ENCODE measurements around the gene FAM89A.
A peak's percentile ranks its signal among the peaks of the same experiment; 100 is the strongest.
"Not testable (repeated sequence)": the region's sequence is repeated elsewhere in the genome, so short reads cannot be mapped to it uniquely, and the experiment has no call there.

Gene FAM89A

DNA sequence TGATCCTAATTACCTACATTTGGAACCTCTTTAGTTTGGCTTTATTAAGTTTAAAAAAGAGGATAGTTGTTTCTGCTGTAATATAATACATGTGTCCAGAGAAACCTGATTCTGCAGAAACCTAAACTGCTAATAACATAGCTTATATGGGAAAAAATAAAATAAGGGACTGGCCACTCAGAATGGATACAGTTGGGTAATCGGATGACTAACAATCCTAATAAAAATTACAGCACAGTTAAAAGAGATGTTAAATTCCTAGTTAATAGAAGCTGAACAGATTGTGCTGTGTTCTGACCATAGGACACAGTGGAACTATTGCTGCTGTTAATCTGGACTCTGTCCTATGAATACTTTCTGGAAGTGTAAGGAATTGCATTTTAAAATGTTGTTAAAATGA is 45.2 kb downstream of the FAM89A start:
- no peak for DNase-seq (ENCODE audit: low read depth in 2 of 2, low spot score in 1 of 2)

DNA sequence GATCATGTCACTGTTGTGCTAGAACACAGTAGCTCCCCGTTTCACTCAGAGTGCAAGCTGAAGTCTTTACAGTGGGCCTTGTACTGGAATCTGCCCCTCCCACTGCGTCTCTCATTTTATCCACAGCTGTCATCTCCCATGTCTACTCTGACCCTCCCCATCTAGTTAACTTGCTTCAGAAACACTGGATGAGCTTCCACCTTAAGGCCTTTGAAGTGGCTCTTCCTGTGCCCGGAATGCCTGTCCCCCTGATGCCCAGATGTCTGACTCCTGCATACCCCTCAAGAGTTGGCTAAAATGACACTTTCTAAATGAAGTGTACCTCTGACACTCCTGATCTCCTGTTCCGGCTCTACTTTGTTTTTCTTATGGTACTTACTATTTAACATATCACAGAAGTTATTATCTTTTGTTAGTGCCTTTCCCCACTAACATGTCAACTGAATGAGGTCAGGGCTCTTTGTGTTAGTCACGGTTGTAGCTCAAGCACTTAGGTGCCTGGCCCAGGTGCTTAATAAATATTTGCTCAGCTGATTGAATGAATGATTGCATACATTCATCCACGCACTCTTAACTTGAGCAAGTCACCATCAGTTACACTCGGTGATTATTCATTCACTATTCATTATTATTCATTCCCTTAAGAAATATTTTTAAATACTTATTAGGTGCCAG is 47.8 kb downstream of the FAM89A start:
- no peak for DNase-seq (ENCODE audit: low read depth in 2 of 2, low spot score in 1 of 2)

DNA sequence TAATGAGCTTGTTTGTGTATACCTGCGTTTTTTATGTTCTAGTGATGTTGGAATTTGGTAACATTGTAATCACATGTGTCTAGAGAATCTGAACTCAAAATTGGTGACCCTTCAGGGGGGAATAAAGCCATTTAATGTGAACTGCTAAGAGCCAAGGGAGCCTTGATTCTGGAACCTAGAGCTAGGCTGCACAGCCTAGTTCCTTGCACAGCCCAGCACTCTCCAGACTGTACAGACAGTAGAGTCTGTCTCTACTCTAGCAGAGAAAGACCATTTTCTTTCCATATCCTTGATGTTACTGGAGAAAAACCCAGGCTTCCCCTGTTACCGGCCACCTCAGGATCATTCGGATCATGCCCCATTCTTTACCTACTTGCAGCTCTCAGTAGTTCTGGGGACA is 52.6 kb downstream of the FAM89A start:
- no peak for DNase-seq (ENCODE audit: low read depth in 2 of 2, low spot score in 1 of 2)

- no peak for DNase-seq (ENCODE audit: low read depth in 2 of 2, low spot score in 1 of 2)
Observed at GRCh38 chr1:230986976-230987375, 53.1 kb downstream of the FAM89A start.

GRCh38 chr1:230985711-230986110 is 54.3 kb downstream of the FAM89A start:
- DNase-seq (ENCODE audit: low read depth in 2 of 2, low spot score in 1 of 2), result no peak

DNA sequence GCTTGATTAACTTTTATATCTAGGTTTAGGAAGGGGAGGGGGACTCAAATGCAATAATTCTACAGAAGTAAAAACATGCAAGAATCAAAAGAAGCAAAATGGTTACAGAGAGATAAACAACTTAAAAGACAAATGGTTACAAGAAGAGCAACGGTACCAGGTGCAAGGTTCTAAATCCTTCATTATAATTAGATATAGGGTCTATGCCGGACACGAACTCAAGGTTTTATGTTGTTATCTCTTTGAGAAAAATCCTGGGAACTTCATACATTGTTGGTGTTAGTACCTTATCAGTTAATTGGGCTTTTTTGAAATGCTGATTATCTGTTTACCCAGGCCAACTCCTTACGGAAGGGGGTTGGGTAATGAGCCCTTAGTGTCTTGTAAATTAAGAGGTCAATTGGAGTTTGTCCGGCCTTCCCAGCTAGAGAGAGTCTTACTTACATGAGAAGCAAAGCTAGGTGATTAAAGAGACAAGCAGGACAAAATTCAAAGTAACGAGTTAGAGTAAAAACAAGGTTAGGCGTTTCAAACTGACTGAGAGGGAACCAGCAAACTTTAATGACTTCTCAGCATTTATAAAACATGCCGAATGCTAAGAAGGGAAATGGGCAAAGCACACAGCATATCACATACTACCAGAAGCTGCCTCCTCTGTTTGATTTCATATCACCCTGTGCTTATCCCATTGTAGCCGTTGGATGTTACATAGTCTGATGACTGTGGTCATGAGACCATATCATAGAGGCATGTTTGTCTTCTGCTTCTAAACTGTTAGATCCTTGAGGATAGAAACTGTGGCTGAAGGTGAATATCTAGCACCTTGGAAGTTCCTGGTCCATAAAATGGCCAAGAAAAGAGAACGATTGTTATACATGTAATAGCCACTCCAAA is 55.2 kb downstream of the FAM89A start:
- DNase-seq (ENCODE audit: low read depth in 2 of 2, low spot score in 1 of 2), result not testable (repeated sequence)

DNA sequence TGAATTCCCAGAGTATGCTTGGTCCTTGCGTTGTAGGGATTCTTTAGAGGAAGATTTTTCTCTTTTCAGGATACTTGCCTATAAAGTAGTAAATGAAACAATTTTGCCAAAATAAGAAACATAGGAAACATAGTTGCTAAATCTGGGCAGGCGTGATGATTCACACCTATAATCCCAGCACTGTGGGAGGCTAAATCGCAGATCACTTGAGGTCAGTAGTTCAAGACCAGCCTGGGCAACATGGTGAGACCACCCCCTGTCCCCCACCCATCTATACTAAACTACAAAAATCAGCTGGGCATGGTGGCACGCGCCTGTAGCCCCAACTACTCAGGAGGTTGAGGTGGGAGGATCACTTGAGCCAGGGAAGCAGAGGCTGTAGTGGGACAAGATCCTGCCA is 56.2 kb downstream of the FAM89A start:
- DNase-seq (ENCODE audit: low read depth in 2 of 2, low spot score in 1 of 2), result no peak

- DNase-seq (ENCODE audit: low read depth in 2 of 2, low spot score in 1 of 2), result no peak
Observed at GRCh38 chr1:230982696-230983095, 57.4 kb downstream of the FAM89A start.

- no peak for DNase-seq (ENCODE audit: low read depth in 2 of 2, low spot score in 1 of 2)
Observed at GRCh38 chr1:230979952-230980351, 60.1 kb downstream of the FAM89A start.

DNA sequence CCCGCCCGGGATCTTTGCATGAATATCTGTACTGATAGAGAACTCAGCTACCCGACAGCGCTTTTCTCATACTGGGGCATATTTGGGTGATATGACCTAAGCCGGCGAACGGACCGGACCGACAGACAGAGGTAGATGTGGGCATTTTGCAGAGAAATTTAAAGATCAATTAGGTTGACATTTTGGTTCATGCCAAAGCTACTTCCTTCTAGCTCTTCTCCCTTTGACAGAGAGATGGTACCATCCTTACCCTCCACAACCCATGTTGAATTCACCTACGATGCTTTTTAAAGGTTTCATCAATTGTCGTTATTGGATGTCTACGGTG is 60.7 kb downstream of the FAM89A start:
- DNase-seq (ENCODE audit: low read depth in 2 of 2, low spot score in 1 of 2), result no peak

GRCh38 chr1:230978491-230979388 is 61.3 kb downstream of the FAM89A start, which contains the start of the genes ARV1 and TTC13:
TSS of gene ARV1 (plus strand) at chr1:230979094. CDS start at chr1:230979106, 12 bp downstream.
TSS of gene TTC13 (minus strand) at chr1:230978861. CDS start at chr1:230978830, 31 bp downstream.
- peak; percentile 87 to 91 for DNase-seq (ENCODE audit: low read depth in 2 of 2, low spot score in 1 of 2)

DNA sequence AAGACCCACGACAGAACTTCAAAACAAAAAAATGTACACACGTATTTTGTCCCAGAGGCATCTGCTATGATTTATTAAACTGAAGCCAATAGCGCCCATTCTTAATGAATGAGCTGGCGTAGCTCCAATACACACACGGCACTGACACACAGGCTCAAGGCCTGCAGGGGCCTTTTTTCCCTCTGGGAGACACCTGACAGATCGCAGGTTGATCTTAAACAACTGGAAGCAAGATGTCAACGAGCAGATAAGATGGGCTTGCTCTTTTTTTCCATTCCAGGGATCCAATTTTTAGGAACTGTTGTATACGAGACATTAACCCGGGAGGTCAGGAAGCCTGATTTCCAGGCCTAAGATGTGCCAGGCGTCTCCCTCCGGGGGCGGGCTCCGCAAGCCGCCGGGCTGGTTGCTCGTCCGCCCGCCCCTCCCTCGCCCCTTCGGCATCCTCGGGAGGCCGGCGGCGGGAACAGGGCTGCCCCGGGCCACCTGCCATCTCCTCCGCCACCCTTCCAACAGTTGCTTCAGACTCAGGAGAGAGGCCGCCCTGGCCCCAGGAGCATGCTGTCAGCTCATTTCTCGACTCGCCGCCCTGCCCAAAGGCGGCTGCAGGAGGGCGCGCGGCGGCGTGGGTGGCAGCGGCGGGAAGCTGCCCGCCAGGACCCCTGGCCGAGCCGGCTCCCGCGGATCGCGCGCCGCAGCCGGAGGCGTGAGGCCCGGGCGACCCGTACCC is 62.1 kb downstream of the FAM89A start:
- DNase-seq (ENCODE audit: low read depth in 2 of 2, low spot score in 1 of 2), result no peak

- DNase-seq (ENCODE audit: low read depth in 2 of 2, low spot score in 1 of 2), result peak in 1 of 2 donors; percentile 13
Observed at GRCh38 chr1:230976825-230977747, 63.0 kb downstream of the FAM89A start.

GRCh38 chr1:230976360-230976759 is 63.7 kb downstream of the FAM89A start:
- DNase-seq (ENCODE audit: low read depth in 2 of 2, low spot score in 1 of 2), result no peak

DNA sequence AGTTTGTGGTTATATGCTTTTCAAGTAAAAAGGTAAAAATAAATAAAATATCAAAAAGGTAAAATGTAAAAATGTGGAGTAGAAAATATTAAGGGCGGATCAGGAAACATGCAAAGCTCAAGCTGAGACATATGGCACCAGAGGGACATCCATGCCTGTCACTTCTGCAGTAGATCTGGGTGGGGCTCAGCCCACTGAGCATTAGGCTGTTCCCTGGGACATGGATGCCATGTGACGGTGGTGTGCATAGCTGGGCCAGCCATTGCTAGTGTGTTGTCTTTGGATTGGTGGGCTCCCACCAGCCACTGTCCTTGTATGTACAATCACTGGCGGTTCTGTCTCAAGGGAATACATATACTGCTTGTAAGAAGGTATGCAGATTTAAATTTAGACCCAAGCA is 64.4 kb downstream of the FAM89A start:
- DNase-seq (ENCODE audit: low read depth in 2 of 2, low spot score in 1 of 2), result no peak

GRCh38 chr1:230972855-230973271 is 67.2 kb downstream of the FAM89A start:
- peak in 1 of 2 donors; percentile 20 for DNase-seq (ENCODE audit: low read depth in 2 of 2, low spot score in 1 of 2)

DNA sequence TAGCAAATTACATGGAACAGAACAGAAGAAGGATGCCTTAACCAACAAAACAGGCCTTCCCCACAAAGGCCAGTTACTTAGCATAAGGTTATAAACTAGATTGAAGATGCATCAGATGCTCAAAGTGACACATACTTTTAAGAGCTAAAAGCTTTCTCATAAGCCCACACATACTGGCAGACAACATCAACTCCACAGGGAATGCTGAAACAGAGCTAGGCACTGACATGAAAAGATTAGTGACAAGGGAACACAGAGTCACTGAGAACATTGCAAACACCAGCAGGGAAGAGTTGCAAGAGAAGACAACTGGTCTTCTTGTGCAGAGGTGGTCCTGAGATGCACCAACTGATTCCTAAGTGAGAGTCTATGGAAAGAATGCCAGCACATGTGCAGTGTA is 68.3 kb downstream of the FAM89A start:
- no peak for DNase-seq (ENCODE audit: low read depth in 2 of 2, low spot score in 1 of 2)

DNA sequence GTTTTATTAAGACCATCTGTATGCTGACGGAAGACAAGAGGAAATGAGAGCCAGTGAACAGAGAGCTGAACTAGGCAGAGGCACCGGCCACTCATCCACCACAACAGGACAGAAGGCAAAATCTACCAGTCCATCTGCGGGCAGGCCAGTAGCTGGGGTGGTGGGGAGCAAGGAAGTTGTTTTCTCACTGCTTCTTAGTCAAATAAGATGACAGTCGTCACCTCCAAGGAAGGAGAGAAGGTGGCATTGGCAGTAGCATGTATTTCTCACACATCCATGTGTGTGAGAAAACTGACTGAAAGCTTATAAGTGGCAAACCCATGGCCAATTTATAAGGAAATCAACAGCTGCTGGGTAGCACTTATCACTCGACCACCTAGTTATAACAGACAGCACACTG is 69.6 kb downstream of the FAM89A start:
- DNase-seq (ENCODE audit: low read depth in 2 of 2, low spot score in 1 of 2), result no peak

Data from stimulated activated CD8-positive, alpha-beta memory T cell treated with anti-CD3 and anti-CD28 coated beads, Interleukin-4, amount 100 ng/mL, for 4 hours (primary cell).